Hematopoietic multipotent progenitor cell treated with erythropoietin and hydrocortisone succinate and interleukin-3 and kit ligand, for 4 days (in vitro differentiated cells): Measurements from ENCODE around the gene TDRD12.

ENCODE experiments used
- DNase-seq: peaks from one replicate; pipeline ENCODE4 v3.0.0-alpha.2; 2015

TDRD12 gene

GRCh38 chr19:32872391-32872790, 152.8 kb downstream of the TDRD12 start:
- DNase-seq, result no peak

DNA sequence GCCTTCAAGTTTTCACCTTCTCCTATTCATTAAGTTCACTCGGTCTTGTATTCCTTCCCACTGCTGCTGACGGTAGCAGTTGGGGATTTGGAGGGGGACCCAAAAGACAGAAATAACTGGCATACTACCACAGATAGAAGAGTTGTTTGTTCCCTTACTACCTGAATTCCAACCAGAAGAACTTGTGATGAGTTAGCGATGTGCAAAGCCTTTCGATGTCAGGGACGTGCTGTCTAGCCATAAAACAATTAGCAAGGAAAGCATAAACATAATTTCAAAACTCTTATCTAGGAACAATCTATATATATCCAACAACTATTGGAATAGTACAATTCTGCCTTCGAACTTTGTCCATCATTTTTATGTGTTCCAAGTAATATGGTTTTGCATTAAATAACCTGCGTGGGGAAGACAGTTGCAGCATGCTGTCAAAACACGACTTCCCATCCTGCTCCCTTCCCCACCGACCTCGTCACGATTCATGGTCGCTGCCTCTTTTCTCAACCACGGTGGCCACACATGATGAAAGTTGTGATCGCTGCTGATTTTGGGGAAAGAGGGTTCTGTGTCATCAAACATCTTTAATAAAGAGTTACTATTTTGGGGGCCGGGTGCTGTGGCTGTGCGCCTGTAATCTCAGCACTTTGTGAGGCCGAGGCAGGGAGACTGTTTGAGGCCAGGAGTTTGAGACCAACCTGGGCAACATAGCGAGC, 153.8 kb downstream of the TDRD12 start:
- DNase-seq, result no peak

DNA sequence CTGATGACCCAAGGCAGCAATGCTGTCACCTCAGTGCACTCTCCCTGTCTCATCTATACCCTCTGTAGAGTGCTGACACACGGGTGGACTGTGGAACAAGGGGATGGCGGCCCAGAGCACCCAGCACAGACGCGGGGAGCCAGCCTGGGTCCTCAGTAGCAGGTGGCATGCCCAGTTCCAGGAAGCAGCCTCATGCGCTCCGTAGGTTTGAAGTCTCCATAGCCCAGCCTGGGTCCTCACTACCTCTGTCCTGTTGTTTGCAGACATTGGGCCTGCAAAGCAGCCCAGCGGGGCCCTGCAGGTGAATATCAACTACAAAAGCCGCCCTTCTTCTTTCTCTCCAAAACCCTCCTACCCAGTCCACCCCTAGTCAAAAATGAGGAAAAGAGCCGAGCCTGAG, 155.0 kb downstream of the TDRD12 start:
- no peak for DNase-seq

DNA sequence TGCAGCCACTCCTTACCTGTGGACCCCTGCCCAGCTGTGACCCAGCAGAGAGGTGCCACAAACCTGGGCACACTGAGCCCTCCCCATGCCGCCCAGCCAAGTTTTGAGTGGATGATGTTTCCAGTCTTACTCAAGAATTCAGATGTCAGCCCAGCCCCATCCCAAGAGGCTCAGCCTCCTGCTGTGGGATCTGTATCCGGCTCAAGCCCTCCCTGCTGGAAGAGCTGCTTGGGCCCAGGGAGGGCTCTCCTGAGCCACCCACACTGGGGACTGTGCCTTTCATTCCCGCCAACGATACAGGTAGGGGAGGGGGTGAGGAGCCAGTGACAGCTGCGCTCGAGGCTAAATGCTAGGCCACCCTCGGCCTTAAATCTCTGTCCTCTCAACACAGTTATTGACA, 155.9 kb downstream of the TDRD12 start:
- no peak for DNase-seq

GRCh38 chr19:32876236-32876918, 156.8 kb downstream of the TDRD12 start:
- no peak for DNase-seq

DNA sequence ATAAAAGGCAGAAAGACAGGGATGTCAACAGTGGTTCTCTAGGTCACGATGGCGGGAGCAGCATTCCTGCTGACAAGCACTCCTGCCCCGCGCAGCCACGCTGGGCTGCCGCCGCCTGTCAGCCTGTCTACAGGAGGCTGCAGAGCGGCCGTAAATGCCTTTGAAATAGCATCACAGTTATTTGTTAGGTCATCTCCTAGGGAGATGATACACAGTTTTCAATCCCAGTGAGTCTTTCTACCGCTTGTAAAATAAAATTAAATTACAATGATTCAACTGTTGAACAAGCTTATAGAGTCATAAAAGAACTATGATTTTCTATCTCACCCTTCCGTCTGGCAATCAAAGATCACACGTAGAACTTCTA, 157.3 kb downstream of the TDRD12 start:
- DNase-seq, result no peak
